Keratinocyte (primary cell): ENCODE results near the gene MYRIP. TPM values are rescaled to one million over a fixed set of nuclear protein-coding genes. Genes with fewer than 3 reads are reported as not detected.

Experiments
- DNase-seq: peaks from one replicate; pipeline ENCODE4 v3.0.0-alpha.2; 2011; ENCODE audit warnings: low read depth, missing footprints, low spot score
- FAIRE-seq: peaks from 2 replicates; lab custom pipeline; 2011; peaks lifted over from hg19 to GRCh38; lab: Jason Lieb, UNC
- H2AFZ ChIP-seq: 2 replicates; pipeline ENCODE4 v1.6.0; 2012; ENCODE audit warnings: low read length, control low read depth, inconsistent platforms; ENCODE audit not compliant: control insufficient read depth
- H3K27ac ChIP-seq: 2 replicates; pipeline ENCODE4 v1.5.1; 2011; ENCODE audit warnings: low read length; ENCODE audit not compliant: control insufficient read depth, insufficient read depth
- H3K27me3 ChIP-seq: 3 replicates; pipeline ENCODE4 v1.6.0; 2011; ENCODE audit warnings: low read length; ENCODE audit not compliant: control insufficient read depth, insufficient read depth; ENCODE audit errors: extremely low read depth
- H3K36me3 ChIP-seq, 2 experiments: 2 replicates in 1 of 2; 3 replicates in 1 of 2; pipeline ENCODE4 v1.5.1; 2011; ENCODE audit warnings: low read length in 2 of 2, mild to moderate bottlenecking in 1 of 2; ENCODE audit not compliant: control insufficient read depth in 2 of 2, insufficient read depth in 2 of 2; ENCODE audit errors: extremely low read depth in 1 of 2
- H3K4me1 ChIP-seq: 3 replicates; pipeline ENCODE4 v1.5.1; 2011; ENCODE audit warnings: low read length; ENCODE audit not compliant: control insufficient read depth, insufficient read depth; ENCODE audit errors: extremely low read depth
- H3K4me2 ChIP-seq: 3 replicates; pipeline ENCODE4 v1.6.0; 2011; ENCODE audit warnings: low read depth, low read length; ENCODE audit not compliant: control insufficient read depth, insufficient read depth; ENCODE audit errors: extremely low read depth
- H3K4me3 ChIP-seq, 3 experiments: fragments of 200-600 bp in 1 of 3; sonication (generic) in 1 of 3; 2 replicates in 2 of 3; 3 replicates in 1 of 3; pipeline ENCODE4 v1.5.1; 2011 to 2016; ENCODE audit warnings: low read length in 3 of 3, mild to moderate bottlenecking in 3 of 3, control low read depth in 2 of 3, inconsistent platforms in 1 of 3, low read depth in 1 of 3, mixed read lengths in 1 of 3, mixed run types in 1 of 3, moderate library complexity in 1 of 3; ENCODE audit not compliant: control insufficient read depth in 2 of 3, insufficient read depth in 2 of 3; ENCODE audit errors: extremely low read depth in 1 of 3
- H3K79me2 ChIP-seq: 2 replicates; pipeline ENCODE4 v1.6.0; 2012; ENCODE audit warnings: low read length; ENCODE audit not compliant: control insufficient read depth, insufficient read depth
- H3K9ac ChIP-seq: 3 replicates; pipeline ENCODE4 v1.6.0; 2011; ENCODE audit warnings: low read length; ENCODE audit not compliant: control insufficient read depth, insufficient read depth; ENCODE audit errors: extremely low read depth
- H3K9me1 ChIP-seq: 3 replicates; pipeline ENCODE4 v1.6.0; 2011; ENCODE audit warnings: low read length; ENCODE audit not compliant: control insufficient read depth, insufficient read depth; ENCODE audit errors: extremely low read depth
- H3K9me3 ChIP-seq: 2 replicates; pipeline ENCODE4 v1.5.1; 2012; ENCODE audit warnings: low read depth, low read length; ENCODE audit not compliant: control insufficient read depth
- H4K20me1 ChIP-seq: 3 replicates; pipeline ENCODE4 v1.6.0; 2011; ENCODE audit warnings: low read length; ENCODE audit not compliant: control insufficient read depth, insufficient read depth; ENCODE audit errors: extremely low read depth
- EZH2 ChIP-seq: IDR thresholded peaks from one replicate; pipeline ENCODE4 v1.6.1; 2012; ENCODE audit warnings: inconsistent platforms, mild to moderate bottlenecking, low read length, moderate library complexity
- dilution Hi-C: fragments of 300-500 bp; cut with MboI; formaldehyde crosslinking; loops from one replicate; pipeline ENCODE4 v1.7.0; 2020; ENCODE audit warnings: low sequenced_read_pairs; ENCODE audit not compliant: extremely low pct_ligation_motif_present
- polyA plus RNA-seq, 5 experiments: library from polyadenylated mRNA; depleted of rRNA in 3 of 5; stranded (reverse) in 3 of 5; stranded (forward) in 1 of 5; unstranded in 1 of 5; fragments of >200 nt; gene quantifications; 1 replicate in 1 of 5; 2 replicates in 3 of 5; 3 replicates in 1 of 5; pipeline versions ENCODE4 v1.2.1 to v1.2.3, GENCODE V29; 2011 to 2012; ENCODE audit warnings: missing spikeins in 2 of 5, low read depth in 1 of 5, low replicate concordance in 1 of 5
- TF ChIP-seq, protein P1 (sequence below), 3 experiments: IDR thresholded peaks in 1 of 3; conservative IDR thresholded peaks in 1 of 3; optimal IDR thresholded peaks in 1 of 3; 2 replicates in 2 of 3; 3 replicates in 1 of 3; pipeline versions ENCODE3 to v1.5.1; 2011; ENCODE audit warnings: low read length in 3 of 3, mild to moderate bottlenecking in 3 of 3, moderate library complexity in 2 of 3, control low read depth in 1 of 3, inconsistent platforms in 1 of 3; ENCODE audit not compliant: insufficient read depth in 2 of 3; ENCODE audit errors: extremely low read depth in 1 of 3

Gene MYRIP
- polyA plus RNA-seq, 1 donor (not counting 4 experiments of a cell fraction or from before 2014, with no cell fraction given) = 0.01 TPM

DNA sequence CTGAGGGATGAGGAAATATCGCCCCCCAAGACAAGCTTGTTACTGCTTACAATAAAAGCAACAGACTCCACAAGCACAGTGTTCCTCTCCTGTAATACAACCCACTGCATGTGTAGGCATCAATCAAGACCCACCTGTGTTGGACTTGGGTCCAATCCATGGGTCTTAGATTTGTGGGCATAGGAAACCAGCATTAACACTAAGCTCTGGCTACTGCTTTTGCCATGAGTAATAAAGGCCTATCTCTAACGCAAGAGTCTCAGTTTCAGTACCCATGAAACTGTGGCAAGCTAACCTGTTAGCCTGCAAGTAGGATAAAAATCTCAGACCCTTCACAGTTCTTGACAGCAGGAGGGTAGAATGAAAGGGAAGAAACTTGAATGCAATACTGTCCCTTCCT lies 494.9 kb downstream of the MYRIP start:
- no peak for FAIRE-seq
- H3K79me2 ChIP-seq = no peaks in the 10 kb centered on the region

GRCh38 chr3:40306336-40306735 lies 496.9 kb downstream of the MYRIP start:
- H3K4me1 ChIP-seq = peaks cover 7% of the 10 kb centered on the region
- H3K79me2 ChIP-seq = peaks cover 11% of the 10 kb centered on the region
- peaks cover 0 to 3% of the 10 kb centered on the region in 2 experiments for H3K36me3 ChIP-seq
- no peak for TF ChIP-seq EZH2
- TF ChIP-seq, protein P1, sequence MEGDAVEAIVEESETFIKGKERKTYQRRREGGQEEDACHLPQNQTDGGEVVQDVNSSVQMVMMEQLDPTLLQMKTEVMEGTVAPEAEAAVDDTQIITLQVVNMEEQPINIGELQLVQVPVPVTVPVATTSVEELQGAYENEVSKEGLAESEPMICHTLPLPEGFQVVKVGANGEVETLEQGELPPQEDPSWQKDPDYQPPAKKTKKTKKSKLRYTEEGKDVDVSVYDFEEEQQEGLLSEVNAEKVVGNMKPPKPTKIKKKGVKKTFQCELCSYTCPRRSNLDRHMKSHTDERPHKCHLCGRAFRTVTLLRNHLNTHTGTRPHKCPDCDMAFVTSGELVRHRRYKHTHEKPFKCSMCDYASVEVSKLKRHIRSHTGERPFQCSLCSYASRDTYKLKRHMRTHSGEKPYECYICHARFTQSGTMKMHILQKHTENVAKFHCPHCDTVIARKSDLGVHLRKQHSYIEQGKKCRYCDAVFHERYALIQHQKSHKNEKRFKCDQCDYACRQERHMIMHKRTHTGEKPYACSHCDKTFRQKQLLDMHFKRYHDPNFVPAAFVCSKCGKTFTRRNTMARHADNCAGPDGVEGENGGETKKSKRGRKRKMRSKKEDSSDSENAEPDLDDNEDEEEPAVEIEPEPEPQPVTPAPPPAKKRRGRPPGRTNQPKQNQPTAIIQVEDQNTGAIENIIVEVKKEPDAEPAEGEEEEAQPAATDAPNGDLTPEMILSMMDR (optimal IDR thresholded peaks at IDR 0.05 in 1 of 3, IDR thresholded peaks at IDR 0.05 in 1 of 3, conservative IDR thresholded peaks at IDR 0.05 in 1 of 3; ENCODE audit: extremely low read depth in 1 of 3, insufficient read depth in 2 of 3, low read length in 3 of 3) = no peak
- H3K27ac ChIP-seq = no peak overlapping the region
- no peaks in the 10 kb centered on the region for H3K9me1 ChIP-seq
- H3K4me3 ChIP-seq = no peak overlapping the region
- no peaks in the 10 kb centered on the region for H3K27me3 ChIP-seq
- FAIRE-seq (no peak), DNase-seq (no peak)
- no peaks in the 10 kb centered on the region for H3K9me3 ChIP-seq
- H3K9ac ChIP-seq = no peak overlapping the region
- H4K20me1 ChIP-seq = no peaks in the 10 kb centered on the region
- dilution Hi-C loops = no loop called here
- H2AFZ ChIP-seq = no peak overlapping the region
- no peak overlapping the region for H3K4me2 ChIP-seq

More for the DNA sequence above, 494.9 kb downstream of the MYRIP start:
- H3K9me3 ChIP-seq = no peaks in the 10 kb centered on the region
- no peak overlapping the region for H3K4me2 ChIP-seq
- H2AFZ ChIP-seq = no peak overlapping the region
- no peak for DNase-seq
- H3K9me1 ChIP-seq = no peaks in the 10 kb centered on the region
- no peaks in the 10 kb centered on the region for H4K20me1 ChIP-seq
- no peak for TF ChIP-seq EZH2
- no peak overlapping the region for H3K9ac ChIP-seq
- no peaks in the 10 kb centered on the region for H3K27me3 ChIP-seq
- H3K4me1 ChIP-seq = peaks cover 6% of the 10 kb centered on the region
- no peak overlapping the region for H3K4me3 ChIP-seq
- no peaks in the 10 kb centered on the region for H3K36me3 ChIP-seq
- no peak overlapping the region for H3K27ac ChIP-seq
- dilution Hi-C loops = no loop called here

- no peaks in the 10 kb centered on the region for H4K20me1 ChIP-seq
- no peaks in the 10 kb centered on the region for H3K9me1 ChIP-seq
- no peak overlapping the region for H2AFZ ChIP-seq
- H3K79me2 ChIP-seq = peaks cover 12% of the 10 kb centered on the region
- peaks cover 11% of the 10 kb centered on the region for H3K4me1 ChIP-seq
- FAIRE-seq (no peak), DNase-seq (no peak)
- peaks cover 0 to 12% of the 10 kb centered on the region in 2 experiments for H3K36me3 ChIP-seq
- H3K4me2 ChIP-seq = no peak overlapping the region
- H3K9me3 ChIP-seq = no peaks in the 10 kb centered on the region
- no peak overlapping the region for H3K4me3 ChIP-seq
- dilution Hi-C loops = no loop called here
- TF ChIP-seq, protein P1 (optimal IDR thresholded peaks at IDR 0.05 in 1 of 3, IDR thresholded peaks at IDR 0.05 in 1 of 3, conservative IDR thresholded peaks at IDR 0.05 in 1 of 3; ENCODE audit: extremely low read depth in 1 of 3, insufficient read depth in 2 of 3, low read length in 3 of 3) = no peak
- no peak for TF ChIP-seq EZH2
- no peaks in the 10 kb centered on the region for H3K27me3 ChIP-seq
- H3K9ac ChIP-seq = no peak overlapping the region
- H3K27ac ChIP-seq = no peak overlapping the region
These were observed 497.8 kb downstream of the MYRIP start for GRCh38 chr3:40307176-40307575.
